Colonic mucosa (tissue), 4 donors: ENCODE results near the gene PDS5A. TPM values are rescaled to one million over a fixed set of nuclear protein-coding genes. Genes with fewer than 3 reads are reported as not detected.

ENCODE experiments used
- DNase-seq: peaks from one replicate; pipeline ENCODE4 v3.0.0-alpha.2; 2020
- H3K27ac ChIP-seq: fragments of 200-600 bp; one replicate; pipeline ENCODE4 v1.8.0; 2021
- H3K27me3 ChIP-seq: fragments of 200-600 bp; one replicate; pipeline ENCODE4 v1.8.0; 2021
- H3K36me3 ChIP-seq: fragments of 200-600 bp; one replicate; pipeline ENCODE4 v1.8.0; 2021
- H3K4me1 ChIP-seq: fragments of 200-600 bp; one replicate; pipeline ENCODE4 v1.8.0; 2021; ENCODE audit warnings: mild to moderate bottlenecking
- H3K4me3 ChIP-seq: fragments of 200-600 bp; one replicate; pipeline ENCODE4 v1.8.0; 2021
- H3K9ac ChIP-seq, 2 donors: one replicate each; pipeline ENCODE4 v1.7.0; 2013; ENCODE audit warnings: control low read depth in 2 of 2, low read depth in 2 of 2, low read length in 2 of 2
- H3K9me3 ChIP-seq: fragments of 200-600 bp; one replicate; pipeline ENCODE4 v1.8.0; 2021
- intact Hi-C: fragments of 100-400 bp; cut with DNase I; formaldehyde crosslinking; loops from one replicate; pipeline ENCODE4 v1.14.1; 2022
- total RNA-seq, 2 donors: library from RNA; stranded (reverse); fragmentation: NEBNext Ultra II Directional in 1 of 2; extraction: Animal tissue kit (Norgen Biotek cat#: 25700) in 1 of 2; gene quantifications; one replicate each; pipeline ENCODE4 v1.2.1, GENCODE V29; 2021
- TF ChIP-seq, protein P1 (sequence below): fragments of 200-600 bp; IDR thresholded peaks from one replicate; pipeline ENCODE4 v1.8.0; 2022; ENCODE audit warnings: antibody characterized with exemption, mild to moderate bottlenecking
- donor health status: healthy.
- donor health status: DM: no; HTN: no; CAD: no.
- donor health status: DM: no; HTN: no; CAD: no.

PDS5A gene
- total RNA-seq, 2 donors from 2014 or later = 63.8 to 68.0 TPM

DNA sequence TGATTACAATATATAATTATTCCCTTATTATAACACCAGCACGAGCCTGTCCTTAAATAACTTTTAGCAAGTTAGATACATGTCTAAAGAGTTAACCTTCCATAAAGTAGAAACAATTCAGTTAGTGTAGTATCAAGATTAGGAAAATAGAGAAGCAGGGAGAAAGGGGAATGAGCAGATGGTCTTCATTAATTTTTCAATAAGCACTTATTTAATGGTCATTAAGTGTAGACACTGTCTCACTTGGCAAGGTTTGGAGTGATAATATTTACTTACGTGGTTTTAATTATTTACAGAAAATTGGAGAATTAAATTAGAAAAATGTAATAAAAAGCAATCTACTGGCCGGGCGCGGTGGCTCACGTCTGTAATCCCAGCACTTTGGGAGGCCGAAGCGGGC lies 99.7 kb downstream of the PDS5A start:
- Histone ChIP-seq H3K9ac (no peak overlapping the region), H3K36me3 (peaks cover 10% of the 10 kb centered on the region), H3K27me3 (no peaks in the 10 kb centered on the region), H3K27ac (no peak overlapping the region), H3K4me1 (no peaks in the 10 kb centered on the region), H3K9me3 (no peaks in the 10 kb centered on the region), H3K4me3 (no peak overlapping the region)
- DNase-seq = no peak
- intact Hi-C loops = no loop called here
- TF ChIP-seq, protein P1, sequence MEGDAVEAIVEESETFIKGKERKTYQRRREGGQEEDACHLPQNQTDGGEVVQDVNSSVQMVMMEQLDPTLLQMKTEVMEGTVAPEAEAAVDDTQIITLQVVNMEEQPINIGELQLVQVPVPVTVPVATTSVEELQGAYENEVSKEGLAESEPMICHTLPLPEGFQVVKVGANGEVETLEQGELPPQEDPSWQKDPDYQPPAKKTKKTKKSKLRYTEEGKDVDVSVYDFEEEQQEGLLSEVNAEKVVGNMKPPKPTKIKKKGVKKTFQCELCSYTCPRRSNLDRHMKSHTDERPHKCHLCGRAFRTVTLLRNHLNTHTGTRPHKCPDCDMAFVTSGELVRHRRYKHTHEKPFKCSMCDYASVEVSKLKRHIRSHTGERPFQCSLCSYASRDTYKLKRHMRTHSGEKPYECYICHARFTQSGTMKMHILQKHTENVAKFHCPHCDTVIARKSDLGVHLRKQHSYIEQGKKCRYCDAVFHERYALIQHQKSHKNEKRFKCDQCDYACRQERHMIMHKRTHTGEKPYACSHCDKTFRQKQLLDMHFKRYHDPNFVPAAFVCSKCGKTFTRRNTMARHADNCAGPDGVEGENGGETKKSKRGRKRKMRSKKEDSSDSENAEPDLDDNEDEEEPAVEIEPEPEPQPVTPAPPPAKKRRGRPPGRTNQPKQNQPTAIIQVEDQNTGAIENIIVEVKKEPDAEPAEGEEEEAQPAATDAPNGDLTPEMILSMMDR = no peak

DNA sequence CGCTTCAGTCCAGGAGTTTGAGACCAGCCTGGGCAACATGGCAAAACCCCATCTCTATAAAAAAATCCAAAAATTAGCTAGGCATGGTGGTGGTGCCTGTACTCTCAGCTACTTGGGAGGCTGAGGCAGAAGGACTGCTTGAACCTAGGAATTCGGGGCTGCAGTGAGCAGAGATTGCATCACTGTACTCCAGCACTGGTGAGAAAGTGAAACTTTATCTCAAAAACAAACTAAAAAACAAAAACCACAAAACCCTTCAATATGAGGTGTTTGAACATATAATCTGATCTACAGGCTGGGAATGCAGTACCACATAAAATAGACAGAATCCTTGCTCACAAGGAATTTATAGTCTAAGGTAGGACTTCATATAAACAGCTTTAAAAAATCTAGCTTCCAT lies 103.9 kb downstream of the PDS5A start:
- no peak for DNase-seq
- no peaks in the 10 kb centered on the region for H3K27me3 ChIP-seq
- intact Hi-C loops = no loop called here
- no peak overlapping the region for H3K4me3 ChIP-seq
- H3K9ac ChIP-seq = no peak overlapping the region
- H3K27ac ChIP-seq = no peak overlapping the region
- H3K36me3 ChIP-seq = peaks cover 10% of the 10 kb centered on the region
- TF ChIP-seq, protein P1 = no peak
- H3K4me1 ChIP-seq = no peaks in the 10 kb centered on the region
- H3K9me3 ChIP-seq = no peaks in the 10 kb centered on the region

DNA sequence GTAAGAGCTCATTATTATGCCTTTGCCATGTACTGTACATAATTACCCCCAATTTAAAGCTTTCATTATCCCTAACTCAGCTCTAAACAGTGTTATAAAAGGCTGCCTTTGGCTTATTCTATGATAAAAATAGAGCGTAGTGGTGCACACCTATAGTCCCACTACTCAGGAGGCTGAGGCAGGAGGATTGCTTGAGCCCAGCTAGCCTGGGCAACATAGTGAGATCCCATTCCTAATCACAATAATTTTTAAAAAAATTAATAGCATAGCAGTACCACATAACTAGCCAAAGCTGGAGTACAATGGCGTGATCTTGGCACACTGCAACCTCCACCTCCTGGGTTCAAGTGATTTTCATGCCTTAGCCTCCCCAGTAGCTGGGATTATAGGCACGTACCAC lies 112.4 kb downstream of the PDS5A start:
- no peaks in the 10 kb centered on the region for H3K4me1 ChIP-seq
- H3K9ac ChIP-seq = no peak overlapping the region
- H3K4me3 ChIP-seq = no peak overlapping the region
- no peaks in the 10 kb centered on the region for H3K27me3 ChIP-seq
- H3K9me3 ChIP-seq = no peaks in the 10 kb centered on the region
- intact Hi-C loops = no loop called here
- TF ChIP-seq, protein P1 = no peak
- DNase-seq = no peak
- H3K27ac ChIP-seq = no peak overlapping the region
- peaks cover 12% of the 10 kb centered on the region for H3K36me3 ChIP-seq

DNA sequence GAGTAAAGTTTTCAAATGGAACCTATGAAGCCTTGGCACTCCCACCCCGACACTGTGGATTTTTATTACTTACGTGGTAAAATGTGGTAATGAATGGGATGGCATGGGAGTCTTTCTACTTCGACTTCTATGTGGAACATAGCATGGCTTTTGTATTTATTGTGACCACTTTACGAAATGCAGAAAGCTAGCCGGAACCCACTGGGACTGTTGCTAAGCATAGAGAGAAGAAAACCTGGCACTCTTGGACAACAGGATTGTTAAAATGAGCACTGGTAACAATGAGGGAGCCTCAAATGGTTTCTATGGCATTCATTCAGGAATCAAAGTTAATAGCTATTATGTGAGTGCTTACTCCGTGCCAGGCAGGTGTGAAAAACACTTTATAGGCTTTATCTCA lies 113.3 kb downstream of the PDS5A start:
- DNase-seq = no peak
- Histone ChIP-seq H3K4me3 (no peak overlapping the region), H3K27me3 (no peaks in the 10 kb centered on the region), H3K9ac (no peak overlapping the region), H3K36me3 (peaks cover 12% of the 10 kb centered on the region), H3K9me3 (no peaks in the 10 kb centered on the region), H3K4me1 (no peaks in the 10 kb centered on the region), H3K27ac (no peak overlapping the region)
- TF ChIP-seq, protein P1 = no peak
- intact Hi-C loops = no loop called here

DNA sequence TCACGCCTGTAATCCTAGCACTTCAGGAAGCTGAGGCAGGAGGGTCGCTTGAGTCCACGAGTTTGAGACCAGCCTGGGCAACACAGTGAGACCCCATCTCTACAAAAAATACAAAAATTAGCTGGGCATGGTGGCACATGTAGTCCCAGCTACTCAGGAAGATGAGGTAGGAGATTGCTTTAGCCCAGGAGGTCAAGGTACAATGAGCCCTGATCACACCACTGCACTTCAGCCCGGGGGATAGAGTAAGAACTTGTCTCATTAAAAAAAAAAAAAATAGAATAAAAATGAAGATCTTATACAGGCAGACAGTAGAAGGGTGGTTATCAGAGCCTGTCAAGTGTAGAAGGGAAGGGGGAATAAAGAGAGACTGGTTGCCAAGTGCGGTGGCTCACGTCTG lies 116.9 kb downstream of the PDS5A start:
- TF ChIP-seq, protein P1 = no peak
- Histone ChIP-seq H3K9ac (no peak overlapping the region), H3K27me3 (no peaks in the 10 kb centered on the region), H3K4me1 (no peaks in the 10 kb centered on the region), H3K4me3 (no peak overlapping the region), H3K9me3 (no peaks in the 10 kb centered on the region), H3K27ac (no peak overlapping the region), H3K36me3 (peaks cover 15% of the 10 kb centered on the region)
- no peak for DNase-seq
- intact Hi-C loops = no loop called here
